C4-2B (cell line): ENCODE data around the gene GRID1.

ENCODE experiments used
- CTCF ChIP-seq: fragments of 450-650 bp; conservative IDR thresholded peaks from 2 replicates; pipeline ENCODE4 v1.5.1; 2017; ENCODE audit warnings: mild to moderate bottlenecking
- ZFX ChIP-seq: fragments of 450-650 bp; IDR thresholded peaks from 2 replicates; pipeline ENCODE4 v1.6.1; 2017

- TF ChIP-seq CTCF (no peak), ZFX (no peak)
These were observed 576.4 kb downstream of the GRID1 start for GRCh38 chr10:85789982-85790789.
